ENCODE data around the gene SPATA46. TPM values are rescaled to one million over a fixed set of nuclear protein-coding genes. Genes with fewer than 3 reads are reported as not detected.

The SPATA46 gene
- total and polyA plus RNA-seq, 2 donors (not counting 3 experiments of a cell fraction or from before 2014, with no cell fraction given), result not detected

DNA sequence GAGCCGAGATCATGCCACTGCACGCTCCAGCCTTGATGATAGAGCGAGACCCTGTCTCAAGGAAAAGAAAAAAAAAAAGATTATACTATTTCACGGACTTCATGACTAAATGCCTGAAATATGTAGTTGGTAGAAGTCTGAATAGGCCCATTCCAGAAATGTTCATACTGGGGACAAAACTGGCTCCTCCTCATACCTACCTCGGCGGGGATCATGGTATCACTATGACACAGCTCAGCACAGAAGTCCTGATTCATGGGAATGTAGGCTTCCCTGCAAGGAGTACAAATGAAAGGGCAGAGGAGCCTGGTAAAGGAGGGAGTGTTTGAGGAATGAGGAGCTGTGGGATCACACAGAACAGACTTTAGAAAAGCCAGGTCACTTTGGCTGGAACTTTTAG, 5.0 kb downstream of the SPATA46 start:
- Histone ChIP-seq H2AFZ (ENCODE audit: low read depth, low read length) (no peak overlapping the region), H3K27ac (ENCODE audit: insufficient read depth, low read depth, low read length) (no peak overlapping the region), H3K79me2 (ENCODE audit: control insufficient read depth, insufficient read depth, low read length) (no peaks in the 10 kb centered on the region), H3K4me1 (ENCODE audit: control insufficient read depth, extremely low read depth, insufficient read depth, low read length) (no peaks in the 10 kb centered on the region), H3K4me2 (ENCODE audit: insufficient read depth, low read length) (no peak overlapping the region), H3K9me3 (replicated peaks; ENCODE audit: control insufficient read depth, insufficient read depth, low read length) (no peaks in the 10 kb centered on the region), H3K9me1 (replicated peaks; ENCODE audit: control insufficient read depth, extremely low read depth, insufficient read depth, low read length) (no peaks in the 10 kb centered on the region), H4K20me1 (replicated peaks; ENCODE audit: control insufficient read depth, extremely low read depth, insufficient read depth, low read length) (no peaks in the 10 kb centered on the region), H3K9ac (replicated peaks; ENCODE audit: extremely low read depth, insufficient read depth, low read length) (no peak overlapping the region), H3K4me3 (replicated peaks in 1 of 3; ENCODE audit: insufficient read depth in 1 of 3, low read depth in 1 of 3, low read length in 3 of 3) (no peak overlapping the region), H3K36me3 (ENCODE audit: control insufficient read depth in 2 of 2, extremely low read depth in 1 of 2, insufficient read depth in 2 of 2, low read length in 2 of 2) (peaks cover 0 to 4% of the 10 kb centered on the region in 2 experiments), H3K27me3 (ENCODE audit: control insufficient read depth in 2 of 2, insufficient read depth in 2 of 2, low read length in 2 of 2) (no peaks in the 10 kb centered on the region)
- BruUV-seq (replicated peaks), result no TSS peak
- DNase-seq (ENCODE audit: low read depth, low spot score) (no peak), FAIRE-seq (no peak)
- ChIA-PET CTCF (interaction anchor here (1.0 to 1.1 kb wide), 3 partner anchors 9 to 315 kb away, joined by 3 to 4 read pairs (median 3); no protein-coding TSS in a partner anchor), POLR2A (no interaction called here)
- TF ChIP-seq POLR2A (IDR thresholded peaks at IDR 0.05; ENCODE audit: low read depth, low read length), result no peak
- dilution Hi-C loops (cut with MboI; ENCODE audit: extremely low pct_ligation_motif_present, low sequenced_read_pairs), result no loop called here
- intact Hi-C loops (cut with micrococcal nuclease), result no loop called here

DNA sequence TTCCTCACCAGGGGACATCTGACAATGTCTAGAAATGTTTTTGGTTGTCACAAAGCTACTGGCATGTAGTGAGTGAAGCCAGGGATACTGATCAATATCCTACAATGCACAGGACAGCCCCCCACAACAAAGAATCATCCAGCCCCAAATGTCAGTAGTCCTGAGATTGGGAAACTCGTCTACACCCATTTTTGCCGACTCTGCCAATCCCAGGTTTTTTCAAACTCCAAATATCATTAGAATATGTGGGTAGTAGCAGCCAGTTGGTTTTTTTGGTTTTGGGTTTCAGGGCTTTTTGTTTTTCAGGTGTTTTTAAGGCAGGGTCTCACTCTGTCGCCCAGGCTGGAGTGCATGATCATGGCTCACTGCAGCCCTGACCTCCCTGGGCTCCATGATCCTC, 5.9 kb downstream of the SPATA46 start:
- H3K9ac ChIP-seq (replicated peaks; ENCODE audit: extremely low read depth, insufficient read depth, low read length), result no peak overlapping the region
- TF ChIP-seq POLR2AphosphoS5 (IDR thresholded peaks at IDR 0.05; ENCODE audit: insufficient read depth, low read depth, low read length), result no peak
- TF ChIP-seq JUN (IDR thresholded peaks at IDR 0.05; ENCODE audit: borderline replicate concordance, insufficient read depth, insufficient read length, low read depth), result no peak
- no peak for TF ChIP-seq FOS (IDR thresholded peaks at IDR 0.05; ENCODE audit: borderline replicate concordance, insufficient read depth, low read length)
- no peak for TF ChIP-seq GATA2 (IDR thresholded peaks at IDR 0.05; ENCODE audit: insufficient read depth, insufficient read length, low read depth, low read length)
- TF ChIP-seq MYC (IDR thresholded peaks at IDR 0.05; ENCODE audit: low read depth, low read length), result no peak
- TF ChIP-seq POLR2A (IDR thresholded peaks at IDR 0.05; ENCODE audit: low read depth, low read length), result no peak
- TF ChIP-seq MAX (IDR thresholded peaks at IDR 0.05; ENCODE audit: insufficient read depth, insufficient read length), result no peak
- no peak for TF ChIP-seq EZH2 (IDR thresholded peaks at IDR 0.05; ENCODE audit: borderline replicate concordance, low read depth, low read length, severe bottlenecking)
- TF ChIP-seq, protein P1, sequence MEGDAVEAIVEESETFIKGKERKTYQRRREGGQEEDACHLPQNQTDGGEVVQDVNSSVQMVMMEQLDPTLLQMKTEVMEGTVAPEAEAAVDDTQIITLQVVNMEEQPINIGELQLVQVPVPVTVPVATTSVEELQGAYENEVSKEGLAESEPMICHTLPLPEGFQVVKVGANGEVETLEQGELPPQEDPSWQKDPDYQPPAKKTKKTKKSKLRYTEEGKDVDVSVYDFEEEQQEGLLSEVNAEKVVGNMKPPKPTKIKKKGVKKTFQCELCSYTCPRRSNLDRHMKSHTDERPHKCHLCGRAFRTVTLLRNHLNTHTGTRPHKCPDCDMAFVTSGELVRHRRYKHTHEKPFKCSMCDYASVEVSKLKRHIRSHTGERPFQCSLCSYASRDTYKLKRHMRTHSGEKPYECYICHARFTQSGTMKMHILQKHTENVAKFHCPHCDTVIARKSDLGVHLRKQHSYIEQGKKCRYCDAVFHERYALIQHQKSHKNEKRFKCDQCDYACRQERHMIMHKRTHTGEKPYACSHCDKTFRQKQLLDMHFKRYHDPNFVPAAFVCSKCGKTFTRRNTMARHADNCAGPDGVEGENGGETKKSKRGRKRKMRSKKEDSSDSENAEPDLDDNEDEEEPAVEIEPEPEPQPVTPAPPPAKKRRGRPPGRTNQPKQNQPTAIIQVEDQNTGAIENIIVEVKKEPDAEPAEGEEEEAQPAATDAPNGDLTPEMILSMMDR (IDR thresholded peaks at IDR 0.05; ENCODE audit: extremely low read depth in 1 of 2, insufficient read depth in 1 of 2, low read depth in 1 of 2, low read length in 2 of 2), result no peak
- dilution Hi-C loops (cut with MboI; ENCODE audit: extremely low pct_ligation_motif_present, low sequenced_read_pairs), result no loop called here
- no TSS peak for BruUV-seq (replicated peaks)
- H3K4me2 ChIP-seq (ENCODE audit: insufficient read depth, low read length), result no peak overlapping the region
- H3K9me3 ChIP-seq (replicated peaks; ENCODE audit: control insufficient read depth, insufficient read depth, low read length), result no peaks in the 10 kb centered on the region
- no peak overlapping the region for H3K4me3 ChIP-seq (replicated peaks in 1 of 3; ENCODE audit: insufficient read depth in 1 of 3, low read depth in 1 of 3, low read length in 3 of 3)
- CTCF ChIA-PET, result interaction anchor here (1.1 kb wide), 1 partner anchor 13 kb away, joined by 3 read pairs; no protein-coding TSS in a partner anchor
- DNase-seq (ENCODE audit: low read depth, low spot score), result no peak
- no peaks in the 10 kb centered on the region for H3K27me3 ChIP-seq (ENCODE audit: control insufficient read depth in 2 of 2, insufficient read depth in 2 of 2, low read length in 2 of 2)
- no peaks in the 10 kb centered on the region for H3K79me2 ChIP-seq (ENCODE audit: control insufficient read depth, insufficient read depth, low read length)
- H3K27ac ChIP-seq (ENCODE audit: insufficient read depth, low read depth, low read length), result no peak overlapping the region
- POLR2A ChIA-PET, result no interaction called here
- no peak for FAIRE-seq
- no peaks in the 10 kb centered on the region for H4K20me1 ChIP-seq (replicated peaks; ENCODE audit: control insufficient read depth, extremely low read depth, insufficient read depth, low read length)
- H3K4me1 ChIP-seq (ENCODE audit: control insufficient read depth, extremely low read depth, insufficient read depth, low read length), result no peaks in the 10 kb centered on the region
- peaks cover 0 to 4% of the 10 kb centered on the region in 2 experiments for H3K36me3 ChIP-seq (ENCODE audit: control insufficient read depth in 2 of 2, extremely low read depth in 1 of 2, insufficient read depth in 2 of 2, low read length in 2 of 2)
- intact Hi-C loops (cut with micrococcal nuclease), result no loop called here
- no peak overlapping the region for H2AFZ ChIP-seq (ENCODE audit: low read depth, low read length)
- H3K9me1 ChIP-seq (replicated peaks; ENCODE audit: control insufficient read depth, extremely low read depth, insufficient read depth, low read length), result no peaks in the 10 kb centered on the region
